GM13977 (cell line): ENCODE results near the gene LMOD3.

Experiments
- DNase-seq: peaks from one replicate; pipeline ENCODE4 v3.0.0; 2012; ENCODE audit warnings: low spot score
- in situ Hi-C: fragments of 300-500 bp; cut with MboI; formaldehyde crosslinking; loops from one replicate; pipeline ENCODE4 v1.12.0; 2022; ENCODE audit warnings: low sequenced_read_pairs, low pct_unique_long_range_greater_than_20kb, mixed read lengths, inconsistent platforms; ENCODE audit not compliant: unreplicated experiment
- TF ChIP-seq, protein P1 (sequence below): IDR thresholded peaks from 2 replicates; pipeline ENCODE4 v1.5.1; 2012; ENCODE audit warnings: mild to moderate bottlenecking, control low read depth; ENCODE audit not compliant: insufficient read depth; ENCODE audit errors: extremely low read depth, missing control alignments

The LMOD3 gene

DNA sequence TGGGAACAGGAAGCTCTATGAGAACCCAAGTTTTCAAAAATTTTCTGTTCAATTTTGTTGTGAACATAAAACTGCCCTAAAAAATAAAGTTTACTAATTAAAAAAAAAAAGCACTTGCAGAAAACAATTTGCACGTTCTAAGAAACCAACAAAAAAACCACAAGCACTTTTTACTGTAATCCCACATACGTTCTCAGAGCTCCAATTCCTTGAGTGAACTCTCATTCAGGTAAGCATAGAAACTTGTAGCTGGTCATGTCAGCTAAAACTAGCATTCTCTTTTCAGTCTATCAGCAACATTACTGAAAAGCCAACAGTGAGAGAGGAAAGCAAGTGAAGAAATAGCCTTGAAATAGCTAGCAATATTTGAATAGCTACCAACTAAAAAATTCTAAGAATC lies 58.8 kb downstream of the LMOD3 start:
- TF ChIP-seq, protein P1, sequence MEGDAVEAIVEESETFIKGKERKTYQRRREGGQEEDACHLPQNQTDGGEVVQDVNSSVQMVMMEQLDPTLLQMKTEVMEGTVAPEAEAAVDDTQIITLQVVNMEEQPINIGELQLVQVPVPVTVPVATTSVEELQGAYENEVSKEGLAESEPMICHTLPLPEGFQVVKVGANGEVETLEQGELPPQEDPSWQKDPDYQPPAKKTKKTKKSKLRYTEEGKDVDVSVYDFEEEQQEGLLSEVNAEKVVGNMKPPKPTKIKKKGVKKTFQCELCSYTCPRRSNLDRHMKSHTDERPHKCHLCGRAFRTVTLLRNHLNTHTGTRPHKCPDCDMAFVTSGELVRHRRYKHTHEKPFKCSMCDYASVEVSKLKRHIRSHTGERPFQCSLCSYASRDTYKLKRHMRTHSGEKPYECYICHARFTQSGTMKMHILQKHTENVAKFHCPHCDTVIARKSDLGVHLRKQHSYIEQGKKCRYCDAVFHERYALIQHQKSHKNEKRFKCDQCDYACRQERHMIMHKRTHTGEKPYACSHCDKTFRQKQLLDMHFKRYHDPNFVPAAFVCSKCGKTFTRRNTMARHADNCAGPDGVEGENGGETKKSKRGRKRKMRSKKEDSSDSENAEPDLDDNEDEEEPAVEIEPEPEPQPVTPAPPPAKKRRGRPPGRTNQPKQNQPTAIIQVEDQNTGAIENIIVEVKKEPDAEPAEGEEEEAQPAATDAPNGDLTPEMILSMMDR, result no peak
- DNase-seq, result no peak
- in situ Hi-C loops, result no loop called here

DNA sequence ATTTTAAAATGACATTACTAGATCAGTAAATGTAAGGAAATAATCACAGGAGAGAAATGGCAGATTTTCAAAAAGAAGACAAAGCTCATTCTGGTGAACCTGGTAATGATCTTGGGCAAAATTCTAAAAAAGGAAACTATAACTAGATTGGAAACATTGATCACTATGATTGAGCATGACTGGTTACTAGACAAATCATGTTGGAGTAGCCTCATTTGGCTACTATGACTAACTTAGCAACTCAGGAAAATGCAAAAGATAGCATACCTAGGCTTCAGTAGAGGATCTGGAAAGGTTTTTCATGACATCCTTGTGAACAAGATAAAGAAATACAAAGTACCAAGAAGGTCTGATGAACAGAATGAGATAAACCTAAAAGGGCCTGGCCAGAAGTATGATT lies 62.7 kb downstream of the LMOD3 start:
- in situ Hi-C loops, result no loop called here
- no peak for DNase-seq
- TF ChIP-seq, protein P1, result no peak

DNA sequence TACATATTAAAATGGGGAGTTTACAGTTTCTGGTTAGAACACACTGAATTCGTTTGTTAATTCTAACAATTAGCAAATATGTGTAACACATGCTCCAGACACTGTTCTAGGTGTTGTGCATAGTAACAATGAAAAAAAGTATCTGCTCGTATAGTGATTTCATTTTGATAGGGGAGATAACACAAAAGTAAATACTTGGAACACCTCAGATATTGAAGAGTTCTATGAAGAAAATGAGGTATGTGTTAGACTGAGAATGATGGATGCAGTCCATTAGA lies 63.5 kb downstream of the LMOD3 start:
- in situ Hi-C loops, result no loop called here
- DNase-seq, result no peak
- TF ChIP-seq, protein P1, result no peak

DNA sequence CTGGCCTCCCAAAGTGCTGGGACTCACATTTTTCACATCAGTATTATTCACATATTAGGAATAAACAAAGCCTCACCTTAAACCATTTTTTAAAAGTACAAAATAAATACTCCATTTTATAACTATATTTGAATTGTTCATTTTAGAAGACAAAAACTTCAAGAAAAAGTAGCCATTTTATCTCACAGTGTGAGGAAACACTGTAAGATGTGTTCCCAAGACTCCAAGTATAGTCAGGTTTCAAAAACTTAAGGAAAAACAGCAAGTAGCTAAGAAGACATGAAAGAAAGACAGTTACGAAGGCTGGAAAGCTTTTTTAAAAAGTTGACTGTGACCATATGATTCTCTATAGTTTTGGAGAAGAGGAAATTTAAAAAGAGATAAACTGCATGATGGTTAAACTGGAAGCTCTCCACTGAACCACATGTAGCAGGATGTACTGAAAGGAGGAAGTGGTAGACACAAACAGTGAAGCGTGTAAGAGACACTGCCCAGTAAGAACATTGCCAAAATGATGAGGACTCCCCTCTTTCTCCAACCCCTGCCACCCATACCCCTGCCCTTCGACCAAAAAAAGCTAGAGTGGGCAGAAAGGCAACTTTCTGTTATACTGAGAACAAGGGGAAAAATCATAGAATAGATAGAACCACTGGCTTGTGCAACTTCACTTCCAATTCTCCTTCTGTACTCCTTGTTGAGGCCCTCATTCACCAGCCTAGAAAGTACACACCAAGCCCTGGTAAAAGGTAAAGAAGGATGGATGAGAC lies 64.0 kb downstream of the LMOD3 start:
- no peak for DNase-seq
- in situ Hi-C loops, result no loop called here
- TF ChIP-seq, protein P1, result no peak
